SH-SY5Y (cell line): ENCODE data around the gene FNDC3A.

ENCODE experiments used
- GATA2 ChIP-seq: IDR thresholded peaks from 2 replicates; pipeline ENCODE4 v1.6.1; 2011; ENCODE audit warnings: mild to moderate bottlenecking, low read depth, low read length
- GATA3 ChIP-seq: IDR thresholded peaks from 2 replicates; pipeline ENCODE4 v1.6.1; 2011; ENCODE audit warnings: low read depth, mild to moderate bottlenecking, low read length, moderate library complexity

The FNDC3A gene

DNA sequence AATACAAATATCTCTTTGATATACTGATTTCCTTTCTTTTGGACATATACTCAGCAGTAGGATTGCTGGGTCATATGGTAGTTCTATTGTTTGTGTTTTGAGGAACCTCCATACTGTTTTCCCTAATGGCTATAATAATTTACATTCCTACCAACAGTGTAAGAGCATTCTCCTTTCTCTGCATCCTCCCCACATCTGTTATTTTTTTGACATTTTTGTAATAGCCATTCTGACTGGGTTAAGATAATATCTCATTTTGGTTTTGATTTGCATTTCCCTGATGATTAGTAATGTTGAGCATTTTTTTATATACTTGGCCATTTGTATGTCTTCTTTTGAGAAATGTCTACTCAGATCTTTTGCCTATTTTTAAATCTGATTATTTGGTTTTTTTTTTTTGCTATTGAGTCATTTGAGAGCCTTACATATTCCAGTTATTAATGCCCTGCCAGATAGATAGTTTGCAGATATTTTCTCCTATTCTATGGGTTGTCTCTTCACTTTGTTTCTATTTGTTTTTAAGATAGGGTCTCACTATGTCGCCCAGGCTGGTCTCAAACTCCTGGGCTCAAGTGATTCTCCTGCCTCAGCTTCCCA lies 95.7 kb downstream of the FNDC3A start:
- TF ChIP-seq GATA3 (no peak), GATA2 (no peak)

DNA sequence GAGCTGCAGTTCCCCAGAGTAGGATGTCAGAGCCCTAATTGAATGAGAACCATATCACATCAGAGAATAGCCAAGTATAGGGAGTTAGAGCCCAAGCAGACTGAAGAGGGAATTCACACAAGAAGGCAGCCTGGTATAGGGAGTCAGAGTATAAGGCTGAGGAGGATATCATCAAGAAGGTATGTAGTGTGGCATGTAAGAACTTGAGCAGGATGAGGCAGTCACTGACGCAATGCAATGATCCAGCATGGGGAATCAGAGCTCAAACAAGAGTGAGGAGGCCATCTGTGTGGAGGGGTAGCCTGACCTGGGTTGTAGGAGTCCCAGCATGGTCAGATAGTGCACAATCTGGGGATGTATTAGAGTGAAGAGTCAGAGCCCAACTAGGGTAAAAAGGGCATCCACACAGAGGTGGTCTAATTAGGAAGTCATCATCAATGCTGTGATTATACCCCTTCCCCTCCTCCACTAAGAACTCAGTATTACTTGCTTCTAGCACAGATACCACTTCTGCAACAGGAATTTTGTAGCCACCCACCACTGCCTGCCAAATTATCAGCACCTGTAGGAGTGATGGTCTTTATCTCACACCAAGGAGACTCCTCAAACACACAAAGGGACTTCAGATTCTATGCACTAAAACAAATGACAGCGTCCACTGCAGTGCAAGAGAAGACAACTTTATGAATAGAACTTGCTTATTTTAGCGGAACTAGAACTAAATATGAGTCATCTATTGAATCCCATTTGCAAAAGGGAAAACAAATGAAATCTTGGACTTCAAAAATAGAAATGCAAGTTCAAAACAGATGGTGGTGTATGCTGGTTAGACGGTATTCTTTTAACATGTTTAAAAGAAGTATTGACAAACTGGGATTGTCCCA lies 107.2 kb downstream of the FNDC3A start:
- TF ChIP-seq GATA3 (no peak), GATA2 (no peak)

DNA sequence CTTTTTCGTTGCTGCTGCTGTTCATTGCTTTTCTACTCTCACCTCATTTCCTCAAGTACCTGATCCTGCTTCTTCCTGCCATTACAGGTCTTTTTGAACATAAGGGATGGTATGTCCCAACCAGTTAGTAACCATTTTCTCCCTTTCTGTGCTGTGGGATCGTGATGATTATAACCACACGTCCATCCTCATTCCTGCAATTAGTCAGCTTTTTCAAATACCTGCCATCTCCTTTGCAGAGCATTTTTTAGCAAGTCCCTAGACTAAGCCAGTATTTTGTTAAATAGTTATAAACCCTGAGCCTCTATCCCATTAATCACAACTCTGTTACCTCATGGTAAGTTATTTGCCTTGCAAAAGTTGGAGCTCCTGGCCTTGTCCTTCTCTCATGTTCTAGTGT lies 109.2 kb downstream of the FNDC3A start:
- TF ChIP-seq GATA3 (no peak), GATA2 (no peak)

DNA sequence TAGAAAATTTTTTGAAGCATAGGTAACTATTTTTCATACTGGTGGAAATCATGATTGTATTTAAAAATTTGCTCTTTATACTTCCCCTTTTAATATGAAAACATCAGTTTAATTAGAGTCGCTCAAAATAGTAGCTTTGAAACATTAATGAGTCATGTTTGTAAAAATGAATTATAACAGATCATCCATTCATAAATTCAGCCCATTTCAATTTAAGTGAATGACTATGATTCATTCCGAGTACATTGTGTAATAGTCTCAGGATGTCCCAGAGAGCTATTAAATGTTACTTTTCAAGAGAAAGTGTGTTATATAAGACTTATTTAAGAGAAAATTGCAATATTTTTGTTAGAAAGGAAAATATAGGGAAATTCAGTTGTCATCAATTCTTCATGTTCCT lies 111.0 kb downstream of the FNDC3A start:
- TF ChIP-seq GATA3 (no peak), GATA2 (no peak)

DNA sequence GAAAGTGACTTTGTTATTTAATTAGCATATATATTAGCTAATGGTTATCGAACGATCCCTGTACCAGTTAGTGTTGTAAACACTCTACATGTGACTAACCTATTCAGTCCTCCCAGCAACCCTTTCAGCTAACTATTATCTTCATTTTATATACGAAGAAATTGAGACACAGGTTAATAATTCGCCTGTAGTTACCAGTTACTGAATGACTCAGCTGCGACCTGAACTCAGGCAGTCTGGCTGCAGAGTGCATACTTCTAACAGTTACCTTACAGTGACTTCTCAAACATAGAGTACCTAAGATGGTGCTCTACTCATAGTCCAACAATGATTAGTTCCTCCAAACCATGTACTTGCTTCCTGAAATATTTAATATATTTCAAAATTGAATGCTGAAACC lies 117.7 kb downstream of the FNDC3A start:
- TF ChIP-seq GATA3, result no peak
- TF ChIP-seq GATA2, result no peak

DNA sequence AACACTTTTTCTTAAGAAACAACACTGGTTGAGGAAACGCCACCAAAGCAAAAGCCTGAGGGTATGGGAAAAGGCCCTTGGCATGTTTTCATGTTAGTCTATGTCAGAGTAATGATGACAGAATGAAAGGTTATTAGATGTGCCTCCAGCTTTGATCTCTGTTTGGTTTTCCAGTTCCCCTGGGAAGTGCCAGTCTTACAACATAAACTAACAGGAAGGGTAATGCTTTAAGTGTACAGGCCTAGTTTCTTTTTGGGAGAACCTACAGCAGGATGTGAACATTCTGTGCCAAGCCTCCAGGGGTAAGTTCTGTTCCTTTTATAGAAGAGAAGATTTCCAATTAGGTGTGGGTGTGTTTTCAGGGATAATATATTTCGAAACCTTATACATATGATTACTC lies 121.7 kb downstream of the FNDC3A start:
- TF ChIP-seq GATA3, result no peak
- TF ChIP-seq GATA2, result no peak

DNA sequence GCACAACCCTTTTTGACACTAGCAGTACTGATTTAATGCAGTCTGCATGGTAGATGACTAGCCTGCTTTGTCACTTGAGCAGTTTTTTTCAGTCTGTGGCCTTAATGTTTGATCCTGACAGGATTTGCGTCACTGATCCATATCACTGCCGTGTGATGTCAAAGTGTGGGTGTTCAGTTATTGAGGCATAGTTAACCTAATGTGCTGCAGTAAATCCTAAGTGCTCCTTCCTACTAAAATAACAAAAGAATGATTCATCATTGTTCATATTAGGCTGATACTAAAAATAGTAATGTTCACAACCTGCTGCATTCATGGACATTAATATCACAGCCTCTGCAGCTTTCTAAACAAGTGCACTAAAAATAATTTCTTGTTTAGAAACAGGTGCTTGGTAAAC lies 122.5 kb downstream of the FNDC3A start:
- peak; percentile 43; the same call in 1 of the 2 replicates for TF ChIP-seq GATA2
- no peak; the same call in 1 of the 2 replicates for TF ChIP-seq GATA3

DNA sequence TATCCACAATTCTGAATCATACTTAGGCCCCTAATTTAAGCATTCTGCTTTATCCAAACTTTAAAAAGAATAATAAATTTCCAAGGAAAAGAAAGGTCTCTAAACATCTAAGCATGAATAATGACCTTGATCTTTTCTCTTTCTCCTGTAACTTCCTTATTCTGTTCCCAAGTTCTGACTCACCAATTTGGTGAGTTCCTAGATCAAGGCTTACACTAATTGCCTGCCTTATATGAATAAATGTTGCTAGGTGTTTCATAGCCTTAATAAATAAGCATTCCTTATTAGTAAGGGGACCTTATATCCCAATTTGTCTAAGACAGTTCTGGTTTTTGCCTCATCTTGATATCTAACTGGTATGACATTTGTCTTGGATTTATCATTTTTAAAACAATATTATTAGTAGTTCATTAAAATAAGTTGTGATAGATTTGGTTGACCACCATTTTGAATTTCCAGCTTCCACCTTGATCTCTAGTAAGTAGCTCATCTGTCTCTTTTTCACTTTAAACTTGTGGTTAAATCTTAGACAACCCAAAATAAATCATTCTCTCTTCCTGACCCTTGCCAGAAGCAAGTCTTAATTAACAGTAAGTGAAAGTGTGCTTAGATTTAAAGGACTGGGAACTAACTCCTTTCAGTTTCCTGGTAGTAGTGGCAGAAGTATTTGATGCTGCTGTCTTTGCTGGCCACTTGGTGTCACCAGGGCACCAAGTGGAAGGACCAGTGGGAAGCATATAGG lies 123.2 kb downstream of the FNDC3A start:
- TF ChIP-seq GATA3 (no peak), GATA2 (no peak)

DNA sequence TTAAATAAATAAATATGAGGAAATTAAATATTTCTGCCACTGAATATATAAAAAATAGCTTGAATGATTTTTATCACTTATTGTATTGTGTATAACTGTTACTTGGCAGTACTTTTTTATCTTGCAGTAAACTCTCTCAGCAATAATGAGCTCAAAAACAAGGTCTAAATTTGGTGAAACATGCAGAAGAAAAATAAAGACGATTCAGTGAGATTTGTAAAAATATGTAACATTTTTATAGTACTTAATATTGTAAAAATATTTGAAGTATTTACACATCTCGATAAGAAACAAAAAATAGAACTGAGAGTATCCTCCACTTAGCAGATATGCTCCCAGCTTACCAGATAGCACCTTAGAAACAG lies 123.8 kb downstream of the FNDC3A start:
- TF ChIP-seq GATA3, result no peak
- TF ChIP-seq GATA2, result no peak

DNA sequence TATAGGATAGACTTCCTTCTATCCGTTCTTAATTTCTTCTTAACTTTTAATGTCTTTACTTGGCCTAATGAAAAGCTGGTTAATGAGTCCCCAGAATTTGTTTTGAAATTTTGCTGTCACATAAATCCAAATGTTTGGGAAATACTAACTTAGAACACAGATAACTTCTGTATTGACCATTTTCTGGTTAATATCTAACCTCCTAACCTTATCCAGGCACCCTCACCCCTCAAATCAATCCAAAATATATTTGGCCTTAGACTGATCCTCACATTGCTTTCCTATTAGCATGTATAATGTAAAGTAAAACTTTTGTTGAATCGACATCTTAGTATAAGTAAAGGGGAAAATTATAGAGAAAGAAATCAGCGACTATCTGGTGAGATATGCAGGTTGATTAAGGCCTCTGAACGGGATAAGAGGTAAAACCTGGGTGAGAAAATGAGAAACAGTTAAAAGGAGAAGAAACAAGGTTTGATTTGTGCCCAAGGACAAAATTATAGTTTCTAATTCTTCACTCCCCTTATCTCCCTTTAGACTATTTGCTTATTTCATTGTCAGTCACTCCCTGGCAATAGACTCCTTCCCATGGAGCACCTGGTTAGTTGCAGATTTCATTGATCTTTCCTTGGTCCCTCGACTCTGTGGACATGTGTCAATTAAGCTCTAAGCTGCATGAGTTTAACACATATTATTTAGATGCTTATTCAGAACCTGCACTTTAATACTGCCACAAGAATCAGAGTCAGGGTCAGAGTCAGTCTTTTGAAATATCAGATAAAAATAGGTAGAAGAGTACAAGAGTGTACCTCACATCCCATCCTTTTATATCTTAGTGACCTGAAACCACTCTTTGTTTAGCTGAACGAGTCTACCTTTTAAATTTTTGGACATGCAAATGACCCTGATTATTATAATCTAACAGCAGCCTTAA lies 125.2 kb downstream of the FNDC3A start:
- TF ChIP-seq GATA2 (no peak), GATA3 (no peak)

DNA sequence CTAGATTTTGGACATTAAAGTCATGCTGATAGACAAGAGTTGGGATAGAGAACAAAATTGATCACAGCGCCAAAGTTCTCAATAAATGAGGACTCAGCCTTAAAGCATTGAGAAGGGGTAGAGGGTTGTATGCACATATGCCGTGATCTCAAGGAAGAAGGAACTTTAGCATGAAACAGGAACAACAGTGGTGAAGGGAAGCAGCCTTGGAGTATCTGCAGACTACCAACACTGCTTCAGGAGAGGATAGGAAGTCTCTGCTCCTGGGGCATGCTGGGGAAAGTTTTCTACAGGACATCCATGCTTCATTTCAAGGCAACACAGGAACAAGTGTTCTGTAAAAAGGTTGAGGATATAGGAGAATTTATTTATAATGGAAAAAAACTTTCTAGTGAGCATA lies 132.5 kb downstream of the FNDC3A start:
- TF ChIP-seq GATA2 (no peak), GATA3 (no peak)

DNA sequence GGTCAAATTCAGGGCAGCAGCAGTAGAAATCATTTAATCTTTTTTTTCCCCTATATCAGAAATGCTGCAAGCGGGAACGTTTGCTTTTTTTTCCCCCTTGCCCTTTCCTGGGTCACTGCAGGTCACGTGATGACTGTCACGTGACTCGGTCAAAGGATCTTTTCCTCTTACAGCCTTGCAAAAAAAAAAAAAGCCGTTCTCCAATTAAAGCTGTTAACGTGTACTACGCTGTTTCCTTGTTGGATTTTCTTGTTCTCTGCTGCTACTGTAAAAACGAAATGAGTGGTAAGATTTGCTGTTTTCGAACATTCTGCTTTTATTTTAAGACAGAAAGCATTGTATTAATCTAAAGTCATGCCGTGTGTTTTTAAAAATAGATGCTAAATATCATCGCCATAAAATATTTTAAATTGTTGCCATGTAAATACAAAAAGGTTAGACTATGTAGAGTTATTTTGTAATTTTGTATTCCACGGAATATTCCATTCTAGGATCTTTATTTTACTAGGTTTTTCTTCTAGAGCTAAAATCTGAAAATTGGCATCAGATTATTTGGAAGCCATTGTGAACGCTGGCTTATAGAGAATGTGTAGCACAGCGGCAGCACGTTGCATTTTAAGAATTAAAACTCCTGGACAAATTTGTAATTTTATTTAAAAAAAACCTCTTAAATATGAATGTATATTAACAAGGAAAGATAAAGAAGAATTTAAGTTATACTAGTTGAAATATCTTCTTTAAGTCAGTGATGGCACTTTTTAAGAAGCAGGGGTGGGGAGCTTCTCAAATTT lies 134.6 kb downstream of the FNDC3A start:
- TF ChIP-seq GATA2, result no peak
- no peak for TF ChIP-seq GATA3

DNA sequence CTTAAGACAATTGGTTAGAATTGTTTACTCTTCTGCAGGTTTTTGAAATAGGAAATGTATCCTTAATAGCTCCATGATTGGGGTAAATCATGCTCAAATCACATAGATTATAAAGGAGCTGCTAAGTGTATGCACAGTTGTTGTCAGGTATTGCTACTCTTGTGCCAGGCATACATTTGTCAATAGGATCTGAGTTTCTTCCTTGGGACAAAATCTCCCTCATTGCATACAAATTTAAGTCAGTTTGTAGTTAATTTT lies 135.1 kb downstream of the FNDC3A start:
- TF ChIP-seq GATA3, result no peak
- TF ChIP-seq GATA2, result no peak
